ENCODE results near the gene ENPP5. TPM values are rescaled to one million over a fixed set of nuclear protein-coding genes. Genes with fewer than 3 reads are reported as not detected.

Gene ENPP5
- total RNA-seq, 1 experiment from 2014 or later, result not detected

DNA sequence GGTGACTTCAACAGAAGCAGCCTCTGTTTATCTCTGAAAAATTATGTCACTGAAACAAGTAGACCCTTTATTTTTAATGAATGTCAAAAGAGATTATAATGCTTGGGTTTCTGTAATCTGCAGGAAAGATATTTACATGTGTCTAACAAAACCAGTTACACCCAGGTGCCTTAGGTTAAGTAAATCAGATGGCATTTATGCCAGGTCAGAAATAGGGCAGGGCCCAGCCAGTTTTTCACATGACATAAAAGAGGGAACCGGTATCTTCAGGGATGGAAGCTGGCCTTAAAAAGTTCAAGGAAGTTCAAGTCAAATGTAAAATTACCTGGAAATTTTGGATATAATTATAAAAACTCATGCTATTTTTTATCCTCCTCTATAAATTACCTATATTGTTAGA is 55.1 kb downstream of the ENPP5 start:
- ATAC-seq (no peak), DNase-seq (ENCODE audit: low read depth, low spot score) (no peak)
- BruUV-seq (replicated peaks), result no TSS peak
- in situ Hi-C loops (cut with HindIII; ENCODE audit: low pct_unique_long_range_greater_than_20kb, low sequenced_read_pairs) (no loop called here), intact Hi-C loops (cut with micrococcal nuclease; ENCODE audit: unreplicated experiment) (no loop called here)
- ChIA-PET POLR2A (no interaction called here), CTCF (no interaction called here)
- no peaks in the 10 kb centered on the region for H3K36me3 ChIP-seq (ENCODE audit: control insufficient read depth, insufficient read depth, low read length)
- TF ChIP-seq, protein P1, sequence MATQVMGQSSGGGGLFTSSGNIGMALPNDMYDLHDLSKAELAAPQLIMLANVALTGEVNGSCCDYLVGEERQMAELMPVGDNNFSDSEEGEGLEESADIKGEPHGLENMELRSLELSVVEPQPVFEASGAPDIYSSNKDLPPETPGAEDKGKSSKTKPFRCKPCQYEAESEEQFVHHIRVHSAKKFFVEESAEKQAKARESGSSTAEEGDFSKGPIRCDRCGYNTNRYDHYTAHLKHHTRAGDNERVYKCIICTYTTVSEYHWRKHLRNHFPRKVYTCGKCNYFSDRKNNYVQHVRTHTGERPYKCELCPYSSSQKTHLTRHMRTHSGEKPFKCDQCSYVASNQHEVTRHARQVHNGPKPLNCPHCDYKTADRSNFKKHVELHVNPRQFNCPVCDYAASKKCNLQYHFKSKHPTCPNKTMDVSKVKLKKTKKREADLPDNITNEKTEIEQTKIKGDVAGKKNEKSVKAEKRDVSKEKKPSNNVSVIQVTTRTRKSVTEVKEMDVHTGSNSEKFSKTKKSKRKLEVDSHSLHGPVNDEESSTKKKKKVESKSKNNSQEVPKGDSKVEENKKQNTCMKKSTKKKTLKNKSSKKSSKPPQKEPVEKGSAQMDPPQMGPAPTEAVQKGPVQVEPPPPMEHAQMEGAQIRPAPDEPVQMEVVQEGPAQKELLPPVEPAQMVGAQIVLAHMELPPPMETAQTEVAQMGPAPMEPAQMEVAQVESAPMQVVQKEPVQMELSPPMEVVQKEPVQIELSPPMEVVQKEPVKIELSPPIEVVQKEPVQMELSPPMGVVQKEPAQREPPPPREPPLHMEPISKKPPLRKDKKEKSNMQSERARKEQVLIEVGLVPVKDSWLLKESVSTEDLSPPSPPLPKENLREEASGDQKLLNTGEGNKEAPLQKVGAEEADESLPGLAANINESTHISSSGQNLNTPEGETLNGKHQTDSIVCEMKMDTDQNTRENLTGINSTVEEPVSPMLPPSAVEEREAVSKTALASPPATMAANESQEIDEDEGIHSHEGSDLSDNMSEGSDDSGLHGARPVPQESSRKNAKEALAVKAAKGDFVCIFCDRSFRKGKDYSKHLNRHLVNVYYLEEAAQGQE (IDR thresholded peaks at IDR 0.05; ENCODE audit: insufficient read depth in 1 of 2, low read depth in 2 of 2, low read length in 1 of 2), result no peak
- TF ChIP-seq POLR2AphosphoS5 (IDR thresholded peaks at IDR 0.05; ENCODE audit: low read depth, low read length) (no peak), TCF7L2 (IDR thresholded peaks at IDR 0.05; ENCODE audit: low read depth, low read length) (no peak), SIN3A (IDR thresholded peaks at IDR 0.05; ENCODE audit: borderline replicate concordance, insufficient read depth, low read depth, low read length) (no peak)
- TF ChIP-seq, protein P2, sequence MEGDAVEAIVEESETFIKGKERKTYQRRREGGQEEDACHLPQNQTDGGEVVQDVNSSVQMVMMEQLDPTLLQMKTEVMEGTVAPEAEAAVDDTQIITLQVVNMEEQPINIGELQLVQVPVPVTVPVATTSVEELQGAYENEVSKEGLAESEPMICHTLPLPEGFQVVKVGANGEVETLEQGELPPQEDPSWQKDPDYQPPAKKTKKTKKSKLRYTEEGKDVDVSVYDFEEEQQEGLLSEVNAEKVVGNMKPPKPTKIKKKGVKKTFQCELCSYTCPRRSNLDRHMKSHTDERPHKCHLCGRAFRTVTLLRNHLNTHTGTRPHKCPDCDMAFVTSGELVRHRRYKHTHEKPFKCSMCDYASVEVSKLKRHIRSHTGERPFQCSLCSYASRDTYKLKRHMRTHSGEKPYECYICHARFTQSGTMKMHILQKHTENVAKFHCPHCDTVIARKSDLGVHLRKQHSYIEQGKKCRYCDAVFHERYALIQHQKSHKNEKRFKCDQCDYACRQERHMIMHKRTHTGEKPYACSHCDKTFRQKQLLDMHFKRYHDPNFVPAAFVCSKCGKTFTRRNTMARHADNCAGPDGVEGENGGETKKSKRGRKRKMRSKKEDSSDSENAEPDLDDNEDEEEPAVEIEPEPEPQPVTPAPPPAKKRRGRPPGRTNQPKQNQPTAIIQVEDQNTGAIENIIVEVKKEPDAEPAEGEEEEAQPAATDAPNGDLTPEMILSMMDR (IDR thresholded peaks at IDR 0.05), result no peak
- no peaks in the 10 kb centered on the region for H3K9me3 ChIP-seq (ENCODE audit: control insufficient read depth, insufficient read depth, low read depth, low read length)
- no peak overlapping the region for H3K4me3 ChIP-seq (ENCODE audit: low read depth in 2 of 2, low read length in 2 of 2)
- H3K27me3 ChIP-seq (ENCODE audit: control insufficient read depth, insufficient read depth, low read length), result no peaks in the 10 kb centered on the region
- no peak overlapping the region for H3K27ac ChIP-seq (ENCODE audit: low read length)
- H3K4me1 ChIP-seq (ENCODE audit: control insufficient read depth, insufficient read depth, low read length), result no peaks in the 10 kb centered on the region

DNA sequence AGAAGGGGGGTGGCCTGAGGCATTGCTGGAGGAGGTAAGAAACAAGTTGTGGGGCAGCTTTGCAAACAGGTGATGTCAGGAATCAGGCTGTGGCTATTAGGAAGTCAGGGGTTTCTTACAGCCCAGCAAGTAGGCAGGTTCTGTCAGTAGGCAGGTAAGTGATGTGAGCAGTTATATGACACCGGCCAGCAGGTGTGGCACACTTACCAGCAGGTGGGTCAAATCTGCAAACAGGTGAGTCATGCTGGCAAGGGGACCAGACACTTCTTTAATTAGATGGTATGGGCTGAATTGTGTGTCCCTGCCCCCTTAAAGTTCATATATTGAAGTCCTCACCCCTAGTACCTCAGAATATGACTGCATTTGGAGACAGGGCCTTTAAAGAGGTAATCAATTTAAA is 57.4 kb downstream of the ENPP5 start:
- Histone ChIP-seq H3K27me3 (ENCODE audit: control insufficient read depth, insufficient read depth, low read length) (no peaks in the 10 kb centered on the region), H3K4me1 (ENCODE audit: control insufficient read depth, insufficient read depth, low read length) (no peaks in the 10 kb centered on the region), H3K36me3 (ENCODE audit: control insufficient read depth, insufficient read depth, low read length) (no peaks in the 10 kb centered on the region), H3K9me3 (ENCODE audit: control insufficient read depth, insufficient read depth, low read depth, low read length) (no peaks in the 10 kb centered on the region), H3K27ac (ENCODE audit: low read length) (no peak overlapping the region), H3K4me3 (ENCODE audit: low read depth in 2 of 2, low read length in 2 of 2) (no peak overlapping the region)
- DNase-seq (ENCODE audit: low read depth, low spot score) (no peak), ATAC-seq (no peak)
- intact Hi-C loops (cut with micrococcal nuclease; ENCODE audit: unreplicated experiment) (no loop called here), in situ Hi-C loops (cut with HindIII; ENCODE audit: low pct_unique_long_range_greater_than_20kb, low sequenced_read_pairs) (no loop called here)
- BruUV-seq (replicated peaks), result no TSS peak
- ChIA-PET CTCF (no interaction called here), POLR2A (no interaction called here)
- TF ChIP-seq, protein P2 (IDR thresholded peaks at IDR 0.05), result no peak
- TF ChIP-seq POLR2AphosphoS5 (IDR thresholded peaks at IDR 0.05; ENCODE audit: low read depth, low read length) (no peak), SIN3A (IDR thresholded peaks at IDR 0.05; ENCODE audit: borderline replicate concordance, insufficient read depth, low read depth, low read length) (no peak), TCF7L2 (IDR thresholded peaks at IDR 0.05; ENCODE audit: low read depth, low read length) (no peak)
- TF ChIP-seq, protein P1 (IDR thresholded peaks at IDR 0.05; ENCODE audit: insufficient read depth in 1 of 2, low read depth in 2 of 2, low read length in 1 of 2), result no peak

Other genes starting within 250 kb of the ENPP5 start
- 0.05 TPM for gene CLIC5, start 155.1 kb downstream of the ENPP5 start, total RNA-seq (2021; ENCODE audit: unreplicated experiment)
- 5.4 TPM for gene ENPP4, start 41.0 kb downstream of the ENPP5 start, total RNA-seq (2021; ENCODE audit: unreplicated experiment)